Left forelimb (tissue), 1 donor: ENCODE results near the gene FARS2.

Experiments used
- DNase-seq: peaks from one replicate; pipeline ENCODE4 v3.0.0-alpha.2; 2018; ENCODE audit warnings: low spot score

FARS2 gene

DNA sequence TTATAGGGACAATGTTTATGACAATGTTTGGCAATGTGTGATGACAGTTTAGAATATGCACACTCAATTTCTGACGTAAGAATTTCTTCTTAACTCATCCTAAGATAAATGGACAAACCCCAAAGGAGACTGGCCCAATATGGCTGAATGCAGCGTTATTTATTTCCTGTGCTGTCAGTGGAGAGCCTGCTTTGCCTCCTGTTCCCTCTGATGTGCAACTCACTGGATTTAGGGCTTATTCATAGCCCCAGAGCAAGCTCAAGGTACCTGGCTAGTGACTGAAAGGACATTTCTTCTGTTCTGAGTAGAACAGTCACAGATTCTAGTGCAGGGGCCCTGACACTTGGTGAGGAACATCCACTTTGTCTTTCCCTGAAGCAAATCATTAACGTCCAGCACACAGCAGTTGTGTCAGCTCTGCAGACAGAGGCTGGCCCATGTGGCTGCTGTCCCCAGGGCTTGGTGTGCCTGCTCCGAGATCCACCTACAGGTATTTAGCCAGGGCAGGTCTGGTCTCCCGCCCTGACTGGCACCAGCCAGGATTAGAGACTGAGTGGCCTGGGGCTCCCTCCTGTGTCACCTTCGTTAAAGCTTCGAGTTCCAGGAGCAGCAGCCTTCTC is 64.8 kb downstream of the FARS2 start:
- no peak for DNase-seq

DNA sequence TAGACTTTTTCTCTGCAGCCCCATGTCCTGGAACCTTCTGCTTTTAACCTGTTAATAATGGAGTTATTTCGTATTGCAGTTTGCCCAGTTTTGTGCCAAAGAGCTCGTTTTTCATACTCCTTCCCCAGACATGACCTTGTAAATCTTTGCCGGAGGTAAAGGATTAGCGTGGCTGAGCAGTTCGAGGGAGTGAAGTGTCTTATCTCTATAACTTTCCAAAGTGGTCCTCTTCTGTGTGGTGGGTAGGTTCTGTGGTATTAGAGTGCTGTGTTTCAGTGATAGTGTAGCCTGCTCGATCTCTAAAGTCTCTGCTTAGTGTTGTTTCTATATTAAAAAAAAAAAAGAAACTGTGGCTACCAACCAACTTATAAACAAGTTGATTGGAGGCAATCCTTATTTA is 67.5 kb downstream of the FARS2 start:
- no peak for DNase-seq

DNA sequence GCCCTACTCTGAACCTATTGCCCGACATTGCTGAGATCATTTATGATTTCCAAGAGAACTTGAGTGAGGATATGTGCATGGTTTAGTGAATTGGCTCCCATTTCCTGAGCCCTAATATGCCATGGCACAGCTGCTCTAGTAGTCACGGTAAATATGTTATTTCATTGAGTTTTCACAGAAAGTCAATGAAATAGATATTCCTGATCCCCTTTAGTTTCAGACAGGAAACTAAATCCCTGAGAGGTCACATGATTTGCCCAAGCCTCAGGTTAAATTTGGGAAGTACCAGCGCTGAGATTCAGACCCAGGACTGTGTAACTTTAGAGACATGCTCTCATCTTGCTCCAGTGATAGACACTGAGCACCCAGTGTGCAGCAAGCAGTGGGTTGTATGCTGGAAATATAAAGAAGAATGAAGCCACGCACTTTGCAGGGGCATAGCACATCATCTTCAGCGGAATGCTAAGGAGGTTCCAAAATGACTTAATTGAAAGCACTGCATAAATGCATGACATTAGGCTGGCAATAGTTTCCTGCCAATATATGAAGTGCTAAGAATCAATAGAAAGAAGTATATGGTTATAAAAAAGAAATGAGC is 70.6 kb downstream of the FARS2 start:
- DNase-seq, result no peak

DNA sequence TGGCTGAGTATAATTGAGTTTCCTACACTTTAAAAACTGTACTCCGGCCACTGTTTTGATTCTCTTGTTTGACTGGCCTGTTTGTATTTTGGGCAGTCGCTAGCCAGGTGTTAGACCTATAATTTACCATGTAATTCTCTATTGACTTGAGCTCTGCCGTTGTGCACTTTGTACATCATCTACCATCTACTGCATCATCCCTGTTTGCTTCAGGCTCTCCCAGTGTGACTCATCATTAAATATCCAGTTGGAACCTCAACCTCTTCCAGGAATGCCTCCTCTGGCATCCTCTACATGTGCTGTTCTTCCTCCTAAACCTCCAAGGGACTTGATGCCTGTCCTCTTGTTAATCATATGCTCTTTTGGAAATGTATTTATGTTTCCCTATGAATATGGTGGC is 72.3 kb downstream of the FARS2 start:
- no peak for DNase-seq

DNA sequence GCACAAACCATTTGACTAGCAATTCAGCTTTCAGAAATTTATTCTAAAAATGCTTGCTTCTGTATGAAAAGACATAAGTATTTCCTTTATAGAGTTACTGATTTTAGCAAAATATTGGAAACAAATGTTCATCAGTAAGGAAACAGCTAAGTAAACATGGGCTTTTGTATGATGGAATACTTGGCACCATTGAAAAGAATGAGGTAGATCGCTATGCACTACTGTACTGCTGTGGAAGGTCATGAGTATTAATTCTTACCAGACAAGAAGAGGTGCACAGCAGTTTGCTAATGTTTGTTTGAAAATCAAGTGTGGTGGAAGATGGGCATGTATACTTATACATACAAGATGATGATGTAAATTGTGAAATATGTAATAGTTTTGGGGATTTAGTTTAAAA is 73.0 kb downstream of the FARS2 start:
- DNase-seq, result no peak

DNA sequence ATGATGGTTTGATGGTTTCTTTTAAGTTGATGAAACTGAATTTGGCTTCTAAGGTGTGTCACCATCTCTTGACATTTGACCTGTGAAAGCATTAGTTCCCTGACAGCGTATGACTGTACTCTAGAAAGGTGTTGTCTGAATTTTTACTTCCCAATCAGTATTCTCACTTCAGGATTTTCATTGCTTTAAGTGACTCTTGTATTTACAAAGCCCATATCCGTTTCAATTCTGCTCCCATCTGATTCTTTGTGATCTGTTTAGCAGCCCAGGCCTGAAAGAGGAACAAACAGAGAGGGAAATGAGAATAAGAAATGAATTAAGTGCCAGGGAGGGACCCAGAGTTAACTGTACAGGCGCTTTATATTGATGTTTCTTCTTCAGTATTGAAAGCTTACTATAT is 73.7 kb downstream of the FARS2 start:
- DNase-seq, result no peak

DNA sequence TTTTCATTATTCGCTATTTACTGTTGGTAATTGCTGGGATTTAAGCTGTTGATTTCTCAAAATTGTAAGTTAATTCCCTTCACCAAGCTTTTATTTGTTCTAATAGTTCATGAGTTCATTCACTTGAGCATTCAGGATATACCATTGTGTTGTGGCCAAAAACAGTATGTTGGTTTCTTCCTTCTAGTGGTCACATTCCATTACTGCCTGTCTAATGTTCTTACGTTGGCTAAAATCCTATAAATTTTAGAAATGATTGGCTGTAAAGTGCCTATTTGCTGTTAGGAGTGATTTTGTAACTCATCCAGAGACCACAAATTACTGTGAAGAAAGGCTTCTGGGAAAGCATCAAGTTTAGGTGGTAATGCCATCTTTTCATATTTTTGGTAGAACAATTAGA is 76.3 kb downstream of the FARS2 start:
- no peak for DNase-seq

DNA sequence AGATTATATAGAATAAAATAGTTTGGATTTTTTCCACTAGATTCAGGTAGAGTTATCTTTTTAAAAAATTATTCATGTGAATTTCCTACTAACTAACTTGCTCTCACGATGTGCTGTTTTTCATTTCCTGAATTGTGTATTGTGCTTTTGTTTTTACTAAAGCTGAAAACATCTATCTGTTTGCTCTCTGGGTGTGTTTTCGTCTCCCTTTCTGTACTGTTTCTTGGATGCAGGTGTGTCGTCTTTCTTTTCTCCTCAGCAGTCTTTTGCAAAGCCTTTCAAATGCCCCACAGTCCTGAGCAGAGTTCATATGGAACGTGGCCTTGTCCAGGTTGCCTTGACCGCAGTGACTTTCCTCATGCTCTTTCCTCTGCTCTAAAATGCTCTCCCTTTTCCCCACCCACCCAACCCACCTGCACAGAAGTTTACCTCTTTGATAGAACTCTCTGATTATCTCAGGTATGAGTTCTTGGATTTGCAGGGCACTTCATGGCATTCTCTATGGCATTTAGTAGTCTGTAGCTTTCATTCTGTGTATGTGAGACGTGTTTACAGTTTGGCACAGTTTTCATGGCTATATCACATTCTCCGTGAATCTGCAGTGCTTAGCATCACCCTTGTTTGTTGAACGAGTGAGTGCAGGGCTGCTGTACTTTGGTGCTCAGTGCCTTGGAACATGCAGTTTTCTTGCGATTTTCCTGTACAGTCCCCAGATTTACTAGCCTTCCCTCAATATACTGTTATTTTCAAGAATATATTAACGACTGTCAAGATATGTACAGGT is 77.1 kb downstream of the FARS2 start:
- DNase-seq, result no peak

DNA sequence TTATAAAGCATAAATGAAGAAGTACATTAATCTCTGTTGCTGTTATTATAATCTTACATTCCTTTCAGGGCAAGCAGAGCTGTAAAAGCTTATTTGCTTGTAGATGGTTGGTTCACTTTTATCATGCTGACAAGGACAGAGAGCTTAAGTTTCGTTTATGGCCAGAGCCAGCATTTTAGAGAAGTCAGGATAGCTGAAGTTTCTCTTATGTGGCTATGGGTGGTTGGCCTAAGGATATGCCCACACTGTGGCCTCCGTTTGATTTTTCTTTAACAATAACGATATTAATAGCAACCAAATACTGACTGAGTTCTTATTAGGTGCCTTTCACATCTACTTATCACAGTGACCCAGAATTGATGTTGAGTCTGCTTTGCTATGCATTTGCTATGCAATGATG is 78.5 kb downstream of the FARS2 start:
- no peak for DNase-seq

DNA sequence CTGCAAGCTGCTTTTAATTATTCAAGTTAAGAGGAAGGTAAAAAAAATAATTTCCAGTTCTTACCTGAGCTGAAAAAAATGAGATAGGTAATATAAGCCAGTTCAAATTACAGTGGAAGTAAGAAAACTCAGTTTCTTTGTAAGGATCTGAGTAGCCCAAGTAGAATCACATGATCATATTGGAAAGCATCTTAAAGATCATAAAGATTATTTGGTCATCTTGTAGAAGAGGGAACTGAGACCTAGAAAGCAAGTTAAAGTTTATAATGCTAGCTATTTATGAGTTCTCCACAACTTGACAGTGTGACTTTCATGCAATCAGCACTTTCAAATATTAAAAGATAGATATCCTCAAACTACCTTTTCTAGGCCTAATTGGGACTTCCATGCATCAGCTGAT is 80.5 kb downstream of the FARS2 start:
- DNase-seq, result no peak

DNA sequence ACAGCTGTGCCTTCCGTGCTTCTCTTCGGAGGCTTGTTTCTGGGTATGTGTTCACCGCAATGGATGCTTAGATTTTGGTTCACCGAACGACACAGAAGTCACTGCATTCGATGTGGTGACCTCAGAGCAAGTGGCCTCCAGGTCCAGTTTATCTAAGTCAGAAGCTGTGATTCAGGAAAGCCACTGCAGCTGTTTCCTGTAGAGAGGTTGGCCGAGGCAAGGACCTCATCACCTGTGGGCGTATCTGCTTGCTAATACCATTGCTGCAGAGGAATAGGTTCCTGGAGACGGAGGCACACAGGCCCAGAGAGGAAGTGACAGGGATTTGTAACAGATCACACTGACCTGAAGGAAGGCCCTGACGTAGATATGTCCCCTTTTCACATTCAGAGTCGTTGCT is 82.7 kb downstream of the FARS2 start:
- no peak for DNase-seq

DNA sequence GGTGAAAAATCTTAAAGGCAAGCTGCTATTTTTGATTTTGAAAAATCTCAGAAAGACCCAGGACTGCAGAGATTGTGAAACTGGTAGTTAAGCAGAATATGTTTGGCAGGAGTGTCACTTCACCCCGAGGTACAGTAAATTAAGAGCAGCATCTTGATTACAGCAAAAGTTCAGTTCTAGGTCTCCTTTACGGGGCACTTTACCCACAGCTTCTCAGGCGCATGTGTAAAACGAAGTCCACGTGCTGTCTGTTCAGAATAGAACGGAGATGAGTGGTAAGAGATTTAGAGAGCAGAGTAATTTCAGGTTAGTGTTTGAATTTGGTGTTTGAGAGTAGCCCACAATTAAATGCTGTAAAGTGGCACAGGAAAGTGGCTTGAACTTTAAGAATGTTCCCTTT is 84.0 kb downstream of the FARS2 start:
- DNase-seq, result no peak

DNA sequence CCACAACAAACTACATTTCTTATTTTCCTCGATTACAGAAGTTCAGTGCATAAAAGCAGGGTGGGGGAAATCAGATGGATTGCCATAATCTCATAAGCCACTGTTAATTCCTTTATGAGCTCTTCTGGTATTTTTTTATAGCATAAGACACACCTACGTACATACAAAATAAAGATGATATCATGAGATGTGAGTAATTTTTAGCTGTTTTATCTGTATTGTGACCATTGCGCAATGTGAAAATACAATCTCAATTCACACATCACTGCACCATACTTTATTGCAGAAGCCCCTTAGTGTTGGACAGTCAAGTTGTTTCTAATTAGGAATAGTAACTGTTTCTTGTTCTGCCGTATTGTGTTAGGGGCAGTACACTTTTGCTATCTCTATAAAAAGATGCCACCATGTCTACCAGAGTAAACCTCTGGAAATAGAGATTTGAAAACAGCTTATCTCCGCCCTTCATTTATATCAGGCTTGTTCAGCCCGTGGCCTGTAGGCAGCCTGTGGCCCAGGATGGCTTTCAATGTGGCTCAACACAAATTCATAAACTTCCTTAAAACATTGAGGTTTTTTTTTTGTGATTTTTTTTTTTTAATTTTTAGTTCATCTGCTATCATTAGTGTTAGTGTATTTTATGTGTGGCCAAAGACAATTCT is 90.4 kb downstream of the FARS2 start:
- DNase-seq, result no peak

DNA sequence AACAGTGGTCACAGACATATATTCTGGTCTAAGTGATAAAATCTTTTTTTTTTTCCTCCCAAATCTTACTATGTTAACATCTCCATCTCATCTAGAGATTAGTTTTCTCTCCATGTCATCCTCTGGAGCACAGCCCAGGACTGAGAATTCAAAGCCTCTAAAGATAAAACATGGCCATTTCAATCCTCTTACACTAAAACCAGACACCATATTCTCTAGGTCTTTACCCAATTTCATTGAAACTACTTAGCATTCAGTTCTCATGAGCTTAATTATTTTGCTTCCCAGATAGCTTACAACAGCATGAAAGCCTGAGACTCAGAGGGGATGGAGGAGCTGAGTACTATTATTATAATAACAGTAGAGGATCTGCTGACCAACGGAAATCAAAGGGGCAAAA is 92.7 kb downstream of the FARS2 start:
- DNase-seq, result no peak

DNA sequence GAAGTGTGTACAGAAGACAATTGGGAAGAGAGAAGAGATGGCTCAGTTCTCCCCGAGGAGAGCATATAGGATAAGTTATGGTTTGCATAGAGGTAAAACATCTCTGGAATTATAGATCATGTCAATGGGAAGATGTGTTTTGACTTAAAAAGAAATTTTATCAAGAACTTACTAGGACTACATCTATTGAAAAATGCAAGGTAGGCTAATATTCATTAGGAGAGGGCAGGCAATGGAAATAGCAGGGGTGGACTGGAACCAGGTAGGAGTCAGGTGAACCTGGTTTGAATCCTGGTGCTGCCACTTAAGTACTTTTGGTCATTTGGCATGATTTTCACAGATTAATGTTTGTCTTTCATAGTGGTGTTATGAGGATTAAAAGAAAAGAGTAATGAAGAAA is 96.2 kb downstream of the FARS2 start:
- DNase-seq, result no peak

DNA sequence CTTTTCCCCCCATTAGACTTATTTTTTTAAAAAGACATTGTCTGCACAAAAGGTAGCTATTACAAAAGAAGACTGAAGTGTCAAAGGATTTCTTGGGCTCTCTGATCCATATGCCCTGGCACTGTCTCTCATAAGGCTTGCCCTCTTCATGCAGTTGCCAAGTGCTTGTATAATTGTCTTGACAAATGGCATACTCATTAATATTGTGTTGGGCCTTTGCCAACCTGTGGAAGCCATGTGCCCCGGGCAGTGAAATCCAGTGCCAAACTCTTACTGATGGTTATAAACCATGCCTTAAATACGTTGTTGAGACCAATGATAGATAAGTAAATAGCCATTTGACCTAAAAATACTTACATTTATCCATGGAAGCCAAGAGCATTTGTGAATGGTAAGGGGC is 98.1 kb downstream of the FARS2 start:
- DNase-seq, result no peak

DNA sequence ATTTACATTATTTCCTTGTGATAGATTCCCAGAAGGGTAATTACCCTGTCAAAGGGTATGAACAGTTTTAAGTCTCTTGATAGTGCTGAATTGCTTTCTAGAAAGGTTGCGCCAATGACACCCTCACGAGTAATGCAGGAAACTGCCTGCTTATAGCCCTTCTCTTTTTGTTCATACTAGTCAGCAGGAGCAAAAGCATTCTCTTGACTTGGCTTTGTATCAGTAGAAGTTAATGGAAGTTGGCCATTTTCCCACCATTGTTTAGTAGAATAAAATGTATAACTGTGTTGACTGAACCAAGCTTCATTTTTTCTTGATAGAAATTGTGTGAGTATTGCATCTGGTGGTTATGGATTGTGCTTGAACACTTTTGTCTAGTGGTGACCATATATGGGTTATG is 100.1 kb downstream of the FARS2 start:
- no peak for DNase-seq

DNA sequence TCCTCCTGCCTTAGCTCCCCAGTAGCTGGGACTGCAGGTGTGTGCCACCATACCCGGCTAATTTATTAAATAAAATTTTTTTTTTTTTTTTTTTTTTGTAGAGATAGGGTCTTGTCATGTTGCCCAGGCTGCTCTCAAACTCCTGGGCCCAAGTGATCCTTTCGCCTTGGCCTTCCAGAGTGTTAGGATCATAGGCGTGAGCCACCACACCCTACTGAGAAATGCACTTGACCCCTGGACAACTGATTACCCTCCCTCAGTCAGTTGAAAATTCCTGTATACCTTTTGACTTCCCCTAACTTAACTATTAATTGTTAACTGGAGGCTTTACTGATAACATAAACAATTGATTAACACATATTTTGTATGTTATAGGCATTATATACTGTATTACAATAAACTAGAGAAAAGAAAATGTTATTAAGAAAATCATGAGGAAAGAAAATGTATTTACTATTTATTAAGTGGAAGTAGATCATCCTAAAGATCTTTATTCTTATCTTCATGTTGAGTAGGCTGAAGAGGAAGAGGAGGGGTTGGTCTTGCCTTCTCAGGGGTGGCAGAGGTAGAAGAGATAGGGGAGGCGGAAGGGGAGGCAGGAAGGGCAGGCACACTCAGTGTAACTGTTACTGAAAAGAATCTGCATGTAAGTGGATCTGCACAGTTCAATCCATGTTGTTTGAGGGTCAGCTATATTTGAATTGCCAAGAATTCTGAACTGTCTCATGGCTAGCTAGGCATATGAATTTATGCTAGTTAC is 104.3 kb downstream of the FARS2 start:
- no peak for DNase-seq

DNA sequence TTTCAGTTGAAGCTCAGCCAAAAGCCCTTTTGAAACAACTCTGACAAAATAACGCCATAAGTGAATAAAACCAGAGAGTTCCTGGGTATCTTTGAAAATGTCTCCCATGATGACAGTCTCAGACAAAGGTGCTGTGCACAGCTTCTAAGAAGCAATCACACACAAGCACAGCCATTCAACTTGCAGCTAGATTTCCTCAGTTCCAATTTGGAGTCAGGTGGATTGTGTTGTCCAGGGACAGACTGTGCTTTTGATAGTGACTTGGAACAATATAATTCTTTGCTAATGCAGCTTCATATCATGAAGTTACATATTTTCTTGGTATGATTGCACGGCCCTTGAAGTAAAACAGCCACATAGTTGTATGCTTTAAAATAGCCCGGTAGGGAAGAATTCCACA is 105.6 kb downstream of the FARS2 start:
- DNase-seq, result no peak

DNA sequence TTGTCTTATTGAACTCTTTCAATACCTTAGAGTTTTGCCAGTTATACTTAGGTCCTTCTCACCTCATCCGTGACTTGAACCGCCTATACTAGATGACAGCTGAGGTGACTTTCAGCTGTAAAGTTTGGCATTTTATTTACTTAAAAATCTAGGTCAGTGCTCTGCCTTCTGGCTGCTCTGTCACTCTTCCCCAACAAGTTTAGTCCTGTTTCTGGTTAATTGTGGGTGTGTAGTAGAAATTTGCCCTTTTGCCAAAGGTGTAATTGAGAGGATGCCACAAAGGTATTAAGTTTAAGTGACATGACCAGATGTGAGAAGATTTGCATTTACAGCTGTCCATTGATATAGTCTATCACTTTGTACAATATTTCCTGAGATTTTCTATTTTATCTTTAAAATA is 106.2 kb downstream of the FARS2 start:
- no peak for DNase-seq

DNA sequence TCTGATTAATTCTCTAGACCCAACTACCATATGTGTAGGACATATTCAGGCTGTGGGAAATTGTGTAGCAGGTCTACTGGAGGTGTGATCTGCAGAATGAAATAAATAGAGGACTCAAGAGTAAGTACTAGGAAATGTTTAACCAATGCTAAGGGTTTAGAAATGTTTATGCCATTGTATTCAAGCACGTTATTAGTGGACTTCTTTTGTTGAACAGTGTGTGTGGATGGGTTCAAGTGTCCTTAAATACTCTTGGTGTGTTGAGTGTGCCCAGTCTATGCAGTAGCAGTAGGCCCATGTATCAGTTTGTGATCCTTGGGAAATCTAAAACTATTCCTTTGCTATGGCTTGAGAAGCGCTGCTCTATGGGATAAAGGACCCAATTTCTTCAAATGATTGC is 112.1 kb downstream of the FARS2 start:
- DNase-seq, result no peak

DNA sequence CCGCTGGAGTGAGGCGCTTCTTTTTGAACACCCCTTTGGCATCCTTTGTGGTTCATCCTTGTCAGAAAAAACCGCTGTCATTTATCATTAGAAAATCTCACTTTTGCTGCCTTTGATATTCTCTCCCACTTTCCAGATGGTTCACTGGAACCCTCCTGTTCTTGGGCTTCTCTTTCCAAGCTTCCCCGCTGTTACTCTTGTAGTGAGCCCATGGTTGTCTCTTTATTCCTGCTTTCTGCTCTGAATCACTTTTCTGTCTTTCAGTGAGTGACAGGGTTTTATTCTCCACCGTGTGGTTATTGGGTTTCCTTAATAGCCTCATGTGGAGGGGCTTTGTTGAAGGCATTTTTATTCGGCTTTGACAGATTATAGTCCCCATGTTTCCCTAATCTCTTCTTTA is 117.0 kb downstream of the FARS2 start:
- DNase-seq, result no peak
